Measurements from ENCODE around the gene CDS2.
"Not testable (repeated sequence)": the region's sequence is repeated elsewhere in the genome, so short reads cannot be mapped to it uniquely, and the experiment has no call there.

Gene CDS2

DNA sequence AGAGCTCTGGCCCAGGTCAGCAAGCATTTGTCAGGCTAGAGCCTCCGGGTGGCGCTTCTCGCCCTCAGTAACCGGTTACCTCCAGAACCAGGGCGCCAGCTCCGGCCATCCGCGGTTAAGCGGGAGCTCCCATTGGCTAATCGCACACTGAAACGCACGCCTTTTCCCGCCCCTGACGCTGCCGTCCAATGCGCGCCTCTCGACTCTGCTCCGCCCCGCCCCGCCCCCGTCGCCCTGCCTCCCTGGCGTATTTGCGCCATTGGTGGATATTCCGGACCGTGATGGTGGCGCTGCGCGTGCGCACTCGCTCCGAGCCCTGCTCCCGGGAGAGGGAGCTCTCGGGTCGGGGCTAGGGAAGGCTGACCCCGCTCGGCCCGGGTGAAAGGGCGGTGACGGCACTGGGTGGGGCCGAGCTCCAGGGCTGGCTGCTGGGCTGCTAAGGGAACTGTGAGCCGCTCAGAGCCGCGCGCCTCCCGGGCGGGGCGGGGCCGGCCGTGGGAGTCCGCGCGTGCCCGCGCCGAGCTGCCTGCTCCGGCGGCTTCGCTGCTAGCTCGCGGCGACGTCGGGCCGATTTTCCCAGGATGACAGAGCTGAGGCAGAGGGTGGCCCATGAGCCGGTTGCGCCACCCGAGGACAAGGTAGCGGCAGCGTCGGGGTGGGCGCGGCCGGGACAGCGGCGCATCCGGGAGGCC is at the start of gene CDS2:
TSS of gene CDS2 (plus strand) at position 497 of the 692 bp plus-strand sequence. CDS start at position 582, 85 bp downstream.
- DNase-seq, result peak; percentile 98 to 99

DNA sequence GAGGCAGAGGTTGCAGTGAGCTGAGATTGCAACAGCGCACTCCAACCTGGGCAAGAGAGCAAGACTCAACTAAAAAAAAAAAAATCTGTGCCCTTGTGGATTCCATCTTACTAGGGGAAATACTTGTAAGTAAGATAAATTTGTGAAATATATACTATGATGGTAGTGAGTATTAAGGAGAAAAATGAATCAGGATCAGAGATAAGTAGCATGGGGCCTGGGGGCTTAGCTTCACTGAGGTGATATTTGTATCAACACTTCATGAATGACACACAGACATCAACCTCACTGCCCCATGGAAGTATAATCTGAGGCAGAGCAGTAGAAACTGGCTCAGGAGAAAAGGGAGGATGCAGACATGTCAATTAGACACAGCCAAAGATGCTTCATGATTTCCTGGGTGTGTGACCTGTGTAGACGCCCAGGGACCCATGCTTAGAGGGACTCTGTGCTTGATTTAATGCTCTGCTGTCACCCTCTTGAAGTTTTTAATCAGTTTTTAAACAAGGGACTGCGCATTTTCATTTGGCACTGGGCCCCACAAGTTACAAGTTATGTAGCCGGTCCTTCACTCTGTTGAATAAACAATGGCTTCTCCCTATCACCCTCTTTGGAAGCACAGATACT is 48.9 kb upstream of the CDS2 start:
- DNase-seq, result no peak

DNA sequence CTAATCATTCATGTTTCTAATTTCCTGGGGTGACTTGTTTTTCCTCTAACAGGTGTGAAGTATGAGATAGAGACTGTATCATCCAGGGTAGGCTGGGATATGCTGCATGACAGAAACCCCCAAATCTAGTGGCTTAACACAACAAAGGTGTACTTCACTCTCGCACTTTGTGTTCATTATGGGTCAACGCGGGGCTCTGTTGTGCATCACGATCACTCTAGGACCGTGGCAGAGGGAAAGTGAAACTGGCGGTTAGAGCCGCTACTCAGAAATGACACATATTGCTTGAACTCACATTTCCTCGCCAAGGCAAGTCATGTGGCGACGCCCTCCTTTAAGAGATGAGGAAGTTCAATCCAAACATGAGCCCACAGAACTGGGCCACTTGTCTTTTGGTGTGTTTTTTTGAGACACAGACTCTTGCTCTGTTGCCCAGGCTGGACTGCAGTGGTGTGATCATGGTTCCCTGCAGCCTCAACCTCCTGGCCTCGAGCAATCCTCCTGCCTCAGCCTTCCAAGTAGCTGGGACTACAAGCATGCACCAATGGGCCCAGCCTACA is 48.3 kb upstream of the CDS2 start:
- DNase-seq, result no peak

DNA sequence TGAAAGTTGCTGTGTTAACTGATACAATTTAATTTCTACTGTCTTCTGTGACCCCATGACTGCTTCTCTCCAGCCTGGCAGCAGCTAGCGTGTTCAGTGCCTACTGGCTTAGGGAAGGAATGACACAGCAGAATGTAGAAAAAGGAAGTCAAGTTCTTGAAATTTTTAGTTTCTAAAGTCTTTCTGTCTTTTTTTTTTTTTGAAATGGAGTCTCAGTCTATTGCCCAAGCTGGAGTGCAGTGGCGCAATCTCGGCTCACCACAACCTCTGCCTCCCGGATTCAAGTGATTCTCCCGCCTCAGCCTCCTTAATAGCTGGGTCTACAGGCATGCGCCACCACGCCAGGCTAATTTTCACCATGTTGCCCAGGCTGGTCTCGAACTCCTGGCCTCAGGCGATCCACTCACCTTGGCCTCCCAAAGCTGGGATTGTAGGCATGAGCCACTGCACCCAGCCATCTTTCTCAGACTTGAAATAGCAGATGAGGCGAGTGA is 46.4 kb upstream of the CDS2 start:
- no peak for DNase-seq

DNA sequence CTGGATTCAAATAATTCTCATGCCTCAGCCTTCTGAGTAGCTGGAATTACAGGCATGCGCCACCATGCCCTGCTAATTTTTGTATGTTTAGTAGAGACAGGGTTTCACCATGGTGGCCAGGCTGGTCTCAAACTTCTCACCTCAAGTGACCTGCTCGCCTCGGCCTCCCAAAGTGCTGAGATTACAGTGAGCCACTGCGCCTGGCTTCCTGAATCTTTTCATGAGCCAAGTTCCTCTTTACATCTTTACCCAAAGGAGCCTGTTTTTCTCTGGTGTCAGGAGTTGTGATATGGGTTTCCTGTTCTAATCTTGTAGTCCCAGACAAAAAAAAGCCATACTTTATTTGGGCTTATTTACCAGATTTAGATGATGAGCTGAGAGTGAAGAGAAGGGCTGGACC is 41.4 kb upstream of the CDS2 start:
- no peak for DNase-seq

GRCh38 chr20:5088688-5089087 is 38.1 kb upstream of the CDS2 start:
- no peak for DNase-seq

- no peak for DNase-seq
These were observed 36.6 kb upstream of the CDS2 start for GRCh38 chr20:5090191-5090590.

GRCh38 chr20:5091902-5092301 is 34.9 kb upstream of the CDS2 start:
- no peak for DNase-seq

GRCh38 chr20:5092765-5093339 is 34.0 kb upstream of the CDS2 start:
- DNase-seq, result no peak

DNA sequence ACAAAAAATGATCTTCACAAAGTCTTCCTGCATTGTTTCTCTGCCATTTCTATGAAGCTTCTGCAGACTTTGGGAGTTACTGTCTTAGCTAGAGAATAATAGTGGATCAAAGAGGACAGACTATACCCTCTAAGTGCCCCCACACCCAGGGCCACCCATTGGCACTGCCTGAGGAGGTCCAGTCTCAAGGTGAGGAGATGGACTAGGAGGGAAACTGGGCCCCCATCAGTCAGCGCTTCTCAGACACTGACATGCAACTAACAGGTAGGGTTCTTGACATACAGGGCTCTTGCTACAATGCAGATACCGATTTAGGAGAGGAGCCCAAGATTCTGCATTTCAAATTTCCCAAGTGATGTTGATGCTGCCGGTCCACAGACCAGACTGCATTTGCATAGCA is 31.4 kb upstream of the CDS2 start:
- DNase-seq, result no peak

- no peak for DNase-seq
These were observed 30.9 kb upstream of the CDS2 start for GRCh38 chr20:5095931-5096330.

DNA sequence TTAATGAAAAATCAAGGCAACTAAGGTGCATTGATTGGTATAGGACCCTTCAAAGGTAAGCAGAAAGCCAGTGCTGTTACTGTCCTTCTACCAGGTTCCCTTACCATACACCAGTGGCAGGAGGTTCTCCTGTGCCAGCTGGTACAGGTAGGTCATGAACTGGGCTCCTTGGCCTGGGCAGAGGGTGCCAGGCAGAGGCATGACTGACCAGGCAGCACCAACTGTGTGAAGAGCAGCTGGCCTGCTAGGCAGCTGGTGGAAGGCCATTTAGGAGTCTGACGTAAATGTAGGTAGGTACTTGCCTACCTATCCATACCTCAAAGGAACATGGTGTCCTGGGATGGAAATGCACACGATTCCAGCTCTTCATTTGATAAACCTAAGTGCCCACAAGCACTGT is 30.3 kb upstream of the CDS2 start:
- DNase-seq, result no peak

- DNase-seq, result not testable (repeated sequence)
These were observed 27.8 kb upstream of the CDS2 start for GRCh38 chr20:5099009-5099408.

- not testable (repeated sequence) for DNase-seq
These were observed 26.9 kb upstream of the CDS2 start for GRCh38 chr20:5099909-5100308.

DNA sequence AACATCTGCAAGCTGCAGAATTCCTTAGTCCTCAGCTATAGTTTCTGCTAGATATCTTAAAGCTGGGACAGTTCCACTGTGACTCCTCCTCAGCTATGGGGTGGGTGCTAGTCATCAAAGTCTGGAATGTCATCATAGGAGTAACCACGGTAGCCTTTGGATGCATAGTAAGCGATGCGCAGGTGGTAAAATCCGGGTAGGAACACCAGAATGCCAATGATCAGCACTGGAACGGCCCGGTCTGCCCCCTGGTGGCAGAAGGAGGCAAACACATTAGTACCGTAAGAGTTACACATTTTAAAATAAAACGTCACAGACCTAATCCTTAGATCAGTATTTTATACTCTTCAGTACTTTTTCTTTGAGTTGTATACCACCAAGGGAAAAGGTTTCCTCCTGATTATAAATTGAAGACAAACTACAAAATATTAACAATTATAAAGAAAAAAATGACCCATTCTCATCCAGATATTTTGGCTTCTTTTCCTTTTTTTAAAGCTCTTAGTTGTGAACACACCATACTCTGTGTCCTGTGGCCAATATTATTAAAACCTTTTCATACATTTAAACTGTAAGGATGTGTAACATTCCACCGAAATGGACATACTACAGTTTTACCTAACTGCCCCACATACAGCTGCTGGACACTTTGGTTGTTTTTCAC is 26.0 kb upstream of the CDS2 start:
- DNase-seq, result peak; percentile 45

DNA sequence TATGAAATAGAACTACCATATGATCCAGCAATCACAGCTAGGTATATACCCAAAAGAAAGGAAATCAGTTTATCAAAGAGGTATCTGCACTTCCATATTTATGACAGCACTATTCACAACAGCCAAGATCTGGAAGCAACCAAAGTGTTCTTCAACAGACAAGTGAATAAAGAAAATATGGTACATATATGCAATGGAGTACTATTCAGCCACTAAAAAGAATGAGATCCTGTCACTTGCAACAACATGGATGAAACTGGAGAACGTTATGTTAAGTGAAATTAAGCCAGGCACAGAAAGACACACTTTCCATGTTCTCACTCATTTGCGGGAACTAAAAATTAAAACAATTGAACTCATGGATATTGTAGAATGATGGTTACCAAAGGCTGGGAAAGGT is 22.3 kb upstream of the CDS2 start:
- no peak for DNase-seq

DNA sequence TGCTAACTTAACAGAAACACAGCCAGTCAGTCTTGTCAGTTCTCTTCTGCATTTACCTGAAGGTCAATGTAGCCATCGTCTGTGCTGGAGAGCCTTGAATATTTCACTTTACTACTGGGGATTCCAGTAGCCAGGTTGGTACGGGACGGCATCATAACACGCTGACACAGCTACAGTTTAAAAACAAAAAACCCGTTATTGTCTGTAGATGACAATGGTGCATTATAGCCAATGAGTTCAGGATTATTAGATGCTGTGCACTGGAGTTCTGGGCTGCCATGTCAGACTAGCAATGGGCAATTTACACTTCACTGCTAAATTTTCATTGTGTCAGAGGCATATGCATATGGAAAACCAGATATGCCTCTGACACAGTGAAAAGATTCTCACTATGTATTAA is 17.5 kb upstream of the CDS2 start:
- DNase-seq, result no peak

DNA sequence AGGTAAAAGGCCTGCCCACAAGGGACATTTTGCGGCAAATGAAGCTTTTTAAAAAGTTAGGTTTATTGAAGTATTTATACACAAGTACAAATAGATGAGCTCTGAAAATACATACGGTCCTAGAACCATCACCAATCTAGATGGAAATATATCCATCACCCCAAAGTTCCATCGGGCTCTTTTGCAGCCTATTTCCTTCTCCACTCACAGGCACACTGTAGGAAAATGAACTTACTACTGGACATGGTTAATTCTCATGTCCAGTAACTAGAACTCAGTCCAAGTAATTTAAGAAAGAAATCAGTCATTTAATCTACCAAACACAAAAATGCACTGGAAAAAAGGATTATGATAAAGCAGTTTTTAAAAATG is 13.2 kb upstream of the CDS2 start:
- DNase-seq, result no peak

- DNase-seq, result no peak
These were observed 12.4 kb upstream of the CDS2 start for GRCh38 chr20:5114403-5114802.

GRCh38 chr20:5116875-5117274 is 9.9 kb upstream of the CDS2 start:
- no peak for DNase-seq

GRCh38 chr20:5118220-5119142 is 8.3 kb upstream of the CDS2 start:
- DNase-seq, result peak in 1 of 2 experiments; percentile 18

- no peak for DNase-seq
These were observed 7.7 kb upstream of the CDS2 start for GRCh38 chr20:5119143-5119434.

Measured in NCI-H2081 (cell line).